LNCaP clone FGC (cell line): ENCODE data around the gene RALGPS1.

Experiments
- DNase-seq: peaks from one replicate; pipeline ENCODE4 v3.0.0-alpha.2; 2011; ENCODE audit warnings: low read depth
- H3K4me3 ChIP-seq: 2 replicates; pipeline ENCODE4 v1.5.1; 2011; ENCODE audit warnings: mild to moderate bottlenecking, low read depth, low read length, control low read depth
- TF ChIP-seq, protein P1 (sequence below): IDR thresholded peaks from 2 replicates; pipeline ENCODE4 v1.5.1; 2012; ENCODE audit warnings: mild to moderate bottlenecking; ENCODE audit not compliant: control insufficient read depth, insufficient read depth; ENCODE audit errors: extremely low read depth

Gene RALGPS1

DNA sequence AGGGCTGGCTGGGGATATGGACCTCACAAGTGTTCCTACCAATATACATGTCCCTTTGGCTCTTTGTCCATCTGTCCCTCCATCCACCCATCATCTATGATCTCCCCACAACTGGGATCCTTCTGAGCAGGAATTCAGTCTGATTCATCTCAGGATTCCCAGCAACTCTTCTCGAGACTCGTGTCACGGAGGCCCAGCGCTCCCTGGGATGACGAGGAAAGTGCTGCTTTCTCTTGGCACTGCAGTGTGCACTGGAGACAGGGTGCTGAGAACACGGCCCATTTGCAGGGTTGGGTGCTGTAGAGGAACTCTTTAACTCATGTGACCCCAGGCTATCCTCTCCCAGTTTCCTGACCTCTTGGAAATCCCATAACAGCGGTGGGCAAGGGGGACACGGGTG, 135.0 kb downstream of the RALGPS1 start:
- no peak for DNase-seq
- H3K4me3 ChIP-seq: no peak overlapping the region
- TF ChIP-seq, protein P1, sequence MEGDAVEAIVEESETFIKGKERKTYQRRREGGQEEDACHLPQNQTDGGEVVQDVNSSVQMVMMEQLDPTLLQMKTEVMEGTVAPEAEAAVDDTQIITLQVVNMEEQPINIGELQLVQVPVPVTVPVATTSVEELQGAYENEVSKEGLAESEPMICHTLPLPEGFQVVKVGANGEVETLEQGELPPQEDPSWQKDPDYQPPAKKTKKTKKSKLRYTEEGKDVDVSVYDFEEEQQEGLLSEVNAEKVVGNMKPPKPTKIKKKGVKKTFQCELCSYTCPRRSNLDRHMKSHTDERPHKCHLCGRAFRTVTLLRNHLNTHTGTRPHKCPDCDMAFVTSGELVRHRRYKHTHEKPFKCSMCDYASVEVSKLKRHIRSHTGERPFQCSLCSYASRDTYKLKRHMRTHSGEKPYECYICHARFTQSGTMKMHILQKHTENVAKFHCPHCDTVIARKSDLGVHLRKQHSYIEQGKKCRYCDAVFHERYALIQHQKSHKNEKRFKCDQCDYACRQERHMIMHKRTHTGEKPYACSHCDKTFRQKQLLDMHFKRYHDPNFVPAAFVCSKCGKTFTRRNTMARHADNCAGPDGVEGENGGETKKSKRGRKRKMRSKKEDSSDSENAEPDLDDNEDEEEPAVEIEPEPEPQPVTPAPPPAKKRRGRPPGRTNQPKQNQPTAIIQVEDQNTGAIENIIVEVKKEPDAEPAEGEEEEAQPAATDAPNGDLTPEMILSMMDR: no peak

DNA sequence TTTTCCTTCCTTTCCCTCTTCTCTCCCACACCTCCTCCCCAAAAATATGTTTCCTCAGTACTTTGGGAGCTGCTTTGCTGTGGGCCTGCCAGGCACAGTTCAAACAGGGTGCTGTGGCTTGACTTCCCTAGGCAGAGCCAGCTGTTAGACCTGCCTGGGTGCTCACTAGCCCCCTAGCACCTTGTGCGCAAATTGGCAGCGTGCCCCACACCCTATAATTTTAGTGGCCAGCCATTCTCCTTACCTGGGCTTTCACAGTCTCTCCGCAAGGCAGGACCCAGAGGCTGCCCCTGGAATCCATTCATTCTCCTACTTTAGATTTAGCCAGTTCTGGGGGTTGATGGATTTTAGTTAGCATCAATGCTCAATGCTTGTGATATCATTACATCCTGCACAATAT, 135.6 kb downstream of the RALGPS1 start:
- DNase-seq: no peak
- no peak overlapping the region for H3K4me3 ChIP-seq
- TF ChIP-seq, protein P1: no peak

DNA sequence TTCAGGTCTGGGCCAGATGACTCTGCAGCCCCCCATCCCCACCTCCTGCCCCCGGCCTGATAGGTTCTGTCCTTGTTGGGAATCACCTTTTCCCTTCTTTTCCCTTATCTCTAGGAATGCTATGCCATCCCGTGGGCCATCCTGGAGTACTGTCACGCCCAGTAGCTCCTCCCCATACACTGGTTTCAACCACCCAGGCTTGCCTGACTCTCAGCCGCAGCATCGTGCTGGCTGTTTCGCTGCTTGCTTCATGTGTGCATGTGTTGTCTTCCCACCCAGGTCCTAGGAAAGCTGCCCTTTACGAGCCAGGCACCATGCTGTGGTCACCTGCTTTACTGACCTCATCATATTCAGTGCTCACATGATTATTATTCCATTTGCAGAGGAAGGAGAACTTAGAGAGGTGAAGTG, 136.0 kb downstream of the RALGPS1 start:
- H3K4me3 ChIP-seq: no peak overlapping the region
- DNase-seq: no peak
- TF ChIP-seq, protein P1: no peak

DNA sequence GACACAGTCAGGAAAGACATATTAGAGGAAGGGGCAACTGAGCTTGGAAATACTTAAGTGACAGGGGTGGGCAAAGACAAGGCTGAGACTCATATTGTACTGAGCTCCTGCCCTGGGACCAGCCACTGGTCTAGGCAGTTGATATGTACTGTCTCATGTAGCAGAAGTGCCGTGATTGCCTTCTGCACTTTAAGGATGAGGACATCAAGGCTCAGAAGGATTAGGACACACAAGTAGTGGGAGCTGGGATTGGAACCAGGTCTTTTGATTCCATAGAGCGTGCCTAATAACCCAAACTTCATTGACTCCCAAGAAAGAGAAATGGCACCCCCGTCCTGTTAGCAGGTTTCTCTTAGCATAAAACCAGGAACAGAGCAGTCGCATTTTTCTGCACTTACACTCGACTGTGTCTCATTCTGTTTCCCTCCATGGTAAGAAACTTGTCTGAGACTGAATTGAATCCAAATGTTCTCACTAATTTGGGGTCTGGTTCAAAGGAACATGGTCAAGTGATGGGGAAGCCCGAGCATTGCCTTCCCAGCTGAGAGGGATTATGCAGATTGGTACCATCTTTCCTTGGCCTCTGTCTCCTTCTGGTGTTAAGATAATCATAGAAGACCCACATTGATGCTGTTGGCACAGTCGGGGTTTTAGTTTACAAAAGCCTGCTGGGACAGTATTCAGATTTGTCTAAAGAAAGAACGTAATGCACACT, 137.5 kb downstream of the RALGPS1 start:
- no peak for DNase-seq
- no peak overlapping the region for H3K4me3 ChIP-seq
- TF ChIP-seq, protein P1: no peak

DNA sequence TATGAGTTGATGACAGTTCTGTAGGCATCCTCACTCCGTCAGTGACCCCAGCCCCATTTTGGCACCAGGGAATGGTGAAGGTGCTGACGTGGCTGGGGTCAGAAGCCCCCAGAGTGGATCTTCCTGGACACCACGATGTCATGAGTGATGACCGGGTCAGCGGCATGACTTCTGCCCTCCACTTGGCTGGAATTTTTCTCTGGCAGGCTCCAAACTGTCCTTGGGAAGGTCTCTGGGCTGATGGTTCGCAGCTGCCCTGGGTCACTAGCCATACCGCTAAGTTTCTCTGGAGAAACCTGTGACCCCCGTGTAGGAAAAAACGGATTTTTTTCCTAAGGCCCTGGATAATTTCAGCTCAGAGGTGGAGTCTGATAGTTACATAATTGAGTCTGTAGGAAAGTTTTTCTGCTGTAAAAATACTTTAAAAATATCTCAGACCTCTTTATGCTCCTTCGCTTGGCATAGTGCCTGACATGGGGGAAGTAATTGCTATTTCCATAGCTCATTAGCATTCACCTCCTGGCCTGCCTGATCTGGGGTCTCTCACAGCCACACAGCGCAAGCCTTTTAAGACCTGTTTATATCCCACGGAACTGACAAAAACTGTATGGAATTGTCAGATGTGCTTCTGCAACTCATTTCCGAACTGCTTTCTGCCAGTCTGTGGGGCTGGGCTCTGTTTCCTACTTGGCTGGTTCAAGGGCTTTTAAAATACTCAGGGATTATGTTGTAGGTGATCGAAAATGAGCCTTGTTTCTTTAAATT, 138.7 kb downstream of the RALGPS1 start:
- no peak for DNase-seq
- TF ChIP-seq, protein P1: no peak
- H3K4me3 ChIP-seq: no peak overlapping the region

DNA sequence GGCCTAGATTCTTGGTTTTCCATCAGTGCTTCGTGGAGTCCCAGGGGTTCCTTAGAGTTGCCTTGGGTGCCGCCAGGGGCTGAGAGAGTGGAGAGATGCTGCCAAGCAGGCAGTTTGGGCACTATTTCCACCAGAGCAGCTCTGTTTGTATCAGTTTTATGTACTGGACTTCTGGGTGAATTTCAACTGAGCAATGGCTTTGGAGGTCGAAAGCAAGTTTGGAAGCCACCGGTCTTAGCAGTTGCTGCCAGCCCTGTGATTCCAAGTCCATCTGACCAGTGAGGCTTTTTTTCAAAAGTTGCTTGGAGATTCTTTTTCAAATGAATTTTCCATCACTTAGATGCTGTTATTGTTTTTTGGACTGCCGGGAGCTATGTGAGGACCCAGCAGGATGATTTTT, 139.4 kb downstream of the RALGPS1 start:
- no peak overlapping the region for H3K4me3 ChIP-seq
- DNase-seq: no peak
- TF ChIP-seq, protein P1: no peak
